Ovary (tissue), 9 donors: ENCODE data around the gene TOX3. TPM values are rescaled to one million over a fixed set of nuclear protein-coding genes. Genes with fewer than 3 reads are reported as not detected.

Source experiments
- DNase-seq, 5 donors: peaks; one replicate each; pipeline ENCODE4 v3.0.0-alpha.2; 2019 to 2020
- H3K27ac ChIP-seq, 2 donors: fragments of 200-600 bp; one replicate each; pipeline versions ENCODE4 v1.5.1 to v1.8.0; 2019 to 2022
- H3K27me3 ChIP-seq: fragments of 200-600 bp; one replicate; pipeline ENCODE4 v1.8.0; 2022
- H3K36me3 ChIP-seq: fragments of 200-600 bp; sonication (generic); one replicate; pipeline ENCODE4 v1.5.1; 2019
- H3K4me1 ChIP-seq: one replicate; pipeline ENCODE4 v1.8.1; 2013; ENCODE audit warnings: mild to moderate bottlenecking, moderate library complexity; ENCODE audit not compliant: insufficient read depth
- H3K4me3 ChIP-seq: fragments of 200-600 bp; sonication (generic); one replicate; pipeline ENCODE4 v1.5.1; 2017
- H3K9me3 ChIP-seq, 2 donors: fragments of 200-600 bp in 1 of 2; sonication (generic) in 1 of 2; one replicate each; pipeline versions ENCODE4 v1.5.1 to v1.8.1; 2013 to 2019; ENCODE audit warnings: mild to moderate bottlenecking in 1 of 2, moderate library complexity in 1 of 2
- CTCF ChIP-seq, 3 donors: fragments of 450-650 bp in 2 of 3; fragments of 200-600 bp in 1 of 3; IDR thresholded peaks; one replicate each; pipeline versions ENCODE4 v1.5.1 to v1.8.0; 2016 to 2022; ENCODE audit warnings: antibody characterized with exemption in 3 of 3, mild to moderate bottlenecking in 1 of 3
- EP300 ChIP-seq: sonication (generic); formaldehyde crosslinking; IDR thresholded peaks from one replicate; pipeline ENCODE4 v1.6.1; 2017; ENCODE audit warnings: antibody characterized with exemption
- POLR2A ChIP-seq: fragments of 450-650 bp; IDR thresholded peaks from one replicate; pipeline ENCODE4 v1.6.1; 2017; ENCODE audit warnings: antibody characterized with exemption, mild to moderate bottlenecking, moderate library complexity
- WGBS, 3 donors: extraction: QIAGEN DNeasy Blood & Tissue Kit in 1 of 3; methylation state at CpG; one replicate each; pipeline versions ENCODE4 v1.1.5 to v1.1.7; 2013 to 2017; 5-methylcytosine and 5-hydroxymethylcytosine counted together
- intact Hi-C, 4 donors: fragments of 100-400 bp; cut with DNase I; formaldehyde crosslinking; loops; one replicate each; pipeline versions ENCODE4 v1.11.0 to v1.15.1; 2022 to 2023
- polyA plus RNA-seq, 2 donors: library from polyadenylated mRNA; stranded (reverse); fragments of 200-250 nt in 1 of 2; fragments of 350-450 nt in 1 of 2; fragmentation: Illumina TruSeq in 1 of 2; extraction: RNeasy Lipid Tissue Mini Kit (QIAGEN cat#74804) in 1 of 2; gene quantifications; one replicate each; pipeline ENCODE4 v1.2.3, GENCODE V29; 2013 to 2014
- total RNA-seq, 7 donors: library from RNA; depleted of rRNA in 2 of 7; stranded (reverse); fragments of >200 nt in 2 of 7; fragmentation: NEBNext Ultra II Directional in 3 of 7; extraction: Animal tissue kit (Norgen Biotek cat#: 25700) in 3 of 7; gene quantifications; one replicate each; pipeline versions ENCODE4 v1.1.0 to v1.2.4, GENCODE V29; 2016 to 2023
- donor health status: DM: no; HTN: no; CAD: no; lungs with moderate emphysema.
- donor health status: DM: no; HTN: no; CAD: no.
- donor health status: Bipolar disorder and iron deficiency.
- donor health status: DM: yes; HTN: yes; CAD: no.
- donor health status: DM: no; HTN: no; CAD: no.
- donor health status: DM: yes; HTN: yes; CAD: no.

TOX3 gene
- total and polyA plus RNA-seq, 9 donors: 0.36 to 2.4 (median 1.2) TPM; not detected in 1

GRCh38 chr16:52586159-52586558, 39.2 kb upstream of the TOX3 start:
- Histone ChIP-seq H3K4me3 (no peak overlapping the region), H3K4me1 (no peaks in the 10 kb centered on the region), H3K36me3 (no peaks in the 10 kb centered on the region), H3K9me3 (no peaks in the 10 kb centered on the region), H3K27me3 (no peaks in the 10 kb centered on the region), H3K27ac (no peak overlapping the region)
- TF ChIP-seq EP300 (no peak), POLR2A (no peak), CTCF (IDR thresholded peaks at IDR 0.05) (no peak)
- intact Hi-C loops: no loop called here
- WGBS, 3 donors: 95 to 96% (median 95%) methylated on average over 2 of the region's 2 CpGs
- no peak for DNase-seq

- Histone ChIP-seq H3K9me3 (no peaks in the 10 kb centered on the region), H3K27ac (no peak overlapping the region), H3K4me3 (no peak overlapping the region), H3K4me1 (no peaks in the 10 kb centered on the region), H3K36me3 (no peaks in the 10 kb centered on the region), H3K27me3 (no peaks in the 10 kb centered on the region)
- no peak for TF ChIP-seq POLR2A
- no peak for TF ChIP-seq CTCF (IDR thresholded peaks at IDR 0.05)
- no peak for TF ChIP-seq EP300
- intact Hi-C loops: no loop called here
- no peak for DNase-seq
- 85 to 89% (median 88%) methylated on average over 5 of the region's 5 CpGs for WGBS, 3 donors
Observed at GRCh38 chr16:52584354-52585320, 37.7 kb upstream of the TOX3 start.

GRCh38 chr16:52581530-52581929, 34.6 kb upstream of the TOX3 start:
- H3K36me3 ChIP-seq: no peaks in the 10 kb centered on the region
- no peaks in the 10 kb centered on the region for H3K9me3 ChIP-seq
- no peaks in the 10 kb centered on the region for H3K27me3 ChIP-seq
- no peaks in the 10 kb centered on the region for H3K4me1 ChIP-seq
- no peak for TF ChIP-seq EP300
- TF ChIP-seq POLR2A: no peak
- TF ChIP-seq CTCF (IDR thresholded peaks at IDR 0.05): no peak
- WGBS, 3 donors: 79 to 88% (median 87%) methylated on average over 4 of the region's 4 CpGs
- no peak overlapping the region for H3K4me3 ChIP-seq
- no peak overlapping the region for H3K27ac ChIP-seq
- no peak for DNase-seq
- intact Hi-C loops: no loop called here

- DNase-seq: no peak
- no peaks in the 10 kb centered on the region for H3K36me3 ChIP-seq
- H3K9me3 ChIP-seq: no peaks in the 10 kb centered on the region
- WGBS, 3 donors: 30 to 37% (median 37%) methylated on average over 3 of the region's 3 CpGs
- no peak overlapping the region for H3K27ac ChIP-seq
- TF ChIP-seq POLR2A (no peak), EP300 (no peak), CTCF (IDR thresholded peaks at IDR 0.05) (no peak)
- no peak overlapping the region for H3K4me3 ChIP-seq
- no peaks in the 10 kb centered on the region for H3K4me1 ChIP-seq
- intact Hi-C loops: no loop called here
- H3K27me3 ChIP-seq: no peaks in the 10 kb centered on the region
Observed at GRCh38 chr16:52580488-52580887, 33.5 kb upstream of the TOX3 start.
